GM20000 (cell line): ENCODE data around the gene NR1D1.

Source experiments
- DNase-seq: peaks from one replicate; pipeline ENCODE4 v3.0.0; 2012; ENCODE audit warnings: low spot score
- CTCF ChIP-seq: IDR thresholded peaks from 2 replicates; pipeline ENCODE4 v1.5.1; 2012; ENCODE audit warnings: mild to moderate bottlenecking, control low read depth; ENCODE audit errors: extremely low read depth, missing control alignments

Gene NR1D1

GRCh38 chr17:40098846-40099618 is 1.4 kb downstream of the NR1D1 start:
- peak; percentile 91 for DNase-seq
- no peak for TF ChIP-seq CTCF

- DNase-seq, result no peak
- TF ChIP-seq CTCF, result no peak
These were observed 2.2 kb downstream of the NR1D1 start for GRCh38 chr17:40097931-40098845.

- TF ChIP-seq CTCF, result no peak
- no peak for DNase-seq
These were observed 3.3 kb downstream of the NR1D1 start for GRCh38 chr17:40097087-40097486.

- TF ChIP-seq CTCF, result no peak
- peak; percentile 93 for DNase-seq
These were observed 4.2 kb downstream of the NR1D1 start for GRCh38 chr17:40095944-40096791.

GRCh38 chr17:40095351-40095943 is 4.9 kb downstream of the NR1D1 start:
- no peak for DNase-seq
- TF ChIP-seq CTCF, result no peak

GRCh38 chr17:40094874-40095273 is 5.5 kb downstream of the NR1D1 start:
- DNase-seq, result no peak
- TF ChIP-seq CTCF, result no peak
